ENCODE results near the gene LRRC25.
A peak's percentile ranks its signal among the peaks of the same experiment; 100 is the strongest.

The LRRC25 gene

DNA sequence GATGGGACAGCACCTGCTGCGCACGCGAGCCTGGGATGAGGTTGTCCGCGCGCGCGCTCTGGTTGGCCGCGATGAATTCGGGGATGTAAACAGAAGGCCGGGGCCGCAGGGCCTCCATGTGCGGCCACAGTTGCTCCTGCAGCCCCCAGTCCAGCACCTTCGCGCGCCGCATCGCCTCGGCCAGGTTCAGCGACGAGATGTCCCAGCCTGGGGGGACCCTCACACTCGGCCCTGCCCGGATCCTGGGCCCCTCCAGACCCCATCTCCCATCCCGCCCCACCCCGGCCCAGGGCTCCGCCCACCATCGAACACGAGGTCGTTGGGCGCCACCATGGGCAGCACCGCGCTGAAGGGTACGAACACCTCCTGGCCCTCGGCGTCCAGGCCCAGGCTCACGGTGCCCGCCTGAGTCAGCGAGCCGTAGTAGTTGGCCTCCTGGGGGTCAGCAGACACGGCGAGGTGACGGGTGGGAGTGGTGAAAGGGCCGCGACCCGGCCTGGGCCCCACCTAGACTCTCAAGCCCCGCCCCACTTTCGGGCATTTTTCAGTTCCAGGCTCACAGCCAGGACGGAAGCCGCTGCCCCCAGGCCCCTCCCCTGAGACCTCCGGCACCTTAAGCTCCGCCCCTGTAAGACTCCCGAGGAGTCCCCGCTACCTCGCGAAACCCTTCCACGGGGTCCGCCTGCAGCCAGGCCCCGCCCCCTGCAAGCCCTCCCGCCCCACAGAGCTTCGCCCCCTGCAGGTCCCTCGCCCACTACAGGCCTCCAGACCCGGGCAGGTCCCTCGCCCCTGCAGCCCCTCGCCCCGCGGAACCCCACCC is 39.5 kb upstream of the LRRC25 start (continued):
- TF ChIP-seq, protein P1, sequence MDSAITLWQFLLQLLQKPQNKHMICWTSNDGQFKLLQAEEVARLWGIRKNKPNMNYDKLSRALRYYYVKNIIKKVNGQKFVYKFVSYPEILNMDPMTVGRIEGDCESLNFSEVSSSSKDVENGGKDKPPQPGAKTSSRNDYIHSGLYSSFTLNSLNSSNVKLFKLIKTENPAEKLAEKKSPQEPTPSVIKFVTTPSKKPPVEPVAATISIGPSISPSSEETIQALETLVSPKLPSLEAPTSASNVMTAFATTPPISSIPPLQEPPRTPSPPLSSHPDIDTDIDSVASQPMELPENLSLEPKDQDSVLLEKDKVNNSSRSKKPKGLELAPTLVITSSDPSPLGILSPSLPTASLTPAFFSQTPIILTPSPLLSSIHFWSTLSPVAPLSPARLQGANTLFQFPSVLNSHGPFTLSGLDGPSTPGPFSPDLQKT (IDR thresholded peaks at IDR 0.05; ENCODE audit: borderline replicate concordance, low read depth, low read length): no peak
- TF ChIP-seq ZSCAN23 (tag by site-specific recombination; IDR thresholded peaks at IDR 0.05) (0 out of 2 replicates have a peak, but pooled peaks have one; percentile 29), SP7 (tag by site-specific recombination; IDR thresholded peaks at IDR 0.05) (peak; percentile 31; the same call in 1 of the 2 replicates), YY1 (tag by site-specific recombination; IDR thresholded peaks at IDR 0.05) (peak; percentile 55; the same call in 1 of the 2 replicates), KLF7 (tag by site-specific recombination; IDR thresholded peaks at IDR 0.05; ENCODE audit: borderline replicate concordance) (peak; percentile 73; the same call in 1 of the 2 replicates), MEIS1 (CRISPR knock-in tag; IDR thresholded peaks at IDR 0.05; ENCODE audit: borderline replicate concordance) (no peak), SCRT1 (tag by site-specific recombination; IDR thresholded peaks at IDR 0.05; ENCODE audit: borderline replicate concordance) (0 out of 2 replicates have a peak, but pooled peaks have one; percentile 4), ZIC2 (tag by site-specific recombination; IDR thresholded peaks at IDR 0.05) (peak; percentile 19), ZBTB8A (tag by site-specific recombination; IDR thresholded peaks at IDR 0.05) (peak; percentile 38), SP3 (tag by site-specific recombination; IDR thresholded peaks at IDR 0.05) (peak; percentile 82), ZNF324 (tag by site-specific recombination; IDR thresholded peaks at IDR 0.05) (0 out of 2 replicates have a peak, but pooled peaks have one; percentile 33), ZFP41 (tag by site-specific recombination; IDR thresholded peaks at IDR 0.05; ENCODE audit: borderline replicate concordance) (no peak), OSR2 (tag by site-specific recombination; IDR thresholded peaks at IDR 0.05) (peak; percentile 76), ZBTB7A (tag by site-specific recombination; IDR thresholded peaks at IDR 0.05; ENCODE audit: low read depth) (peak; percentile 17; the same call in 1 of the 2 replicates), BCL11B (tag by site-specific recombination; IDR thresholded peaks at IDR 0.05; ENCODE audit: low read depth) (peak; percentile 48; the same call in 1 of the 2 replicates), ZNF354C (tag by site-specific recombination; IDR thresholded peaks at IDR 0.05; ENCODE audit: borderline replicate concordance, low read depth) (no peak), SCRT2 (tag by site-specific recombination; IDR thresholded peaks at IDR 0.05) (no peak), ZNF404 (tag by site-specific recombination; IDR thresholded peaks at IDR 0.05) (no peak), BCL11A (tag by site-specific recombination; IDR thresholded peaks at IDR 0.05; ENCODE audit: low read depth) (no peak; the same call in 1 of the 2 replicates), GLIS2 (tag by site-specific recombination; IDR thresholded peaks at IDR 0.05) (peak; percentile 93), ZNF292 (tag by site-specific recombination; IDR thresholded peaks at IDR 0.05; ENCODE audit: borderline replicate concordance, low read depth) (no peak)
- TF ChIP-seq, protein P2, sequence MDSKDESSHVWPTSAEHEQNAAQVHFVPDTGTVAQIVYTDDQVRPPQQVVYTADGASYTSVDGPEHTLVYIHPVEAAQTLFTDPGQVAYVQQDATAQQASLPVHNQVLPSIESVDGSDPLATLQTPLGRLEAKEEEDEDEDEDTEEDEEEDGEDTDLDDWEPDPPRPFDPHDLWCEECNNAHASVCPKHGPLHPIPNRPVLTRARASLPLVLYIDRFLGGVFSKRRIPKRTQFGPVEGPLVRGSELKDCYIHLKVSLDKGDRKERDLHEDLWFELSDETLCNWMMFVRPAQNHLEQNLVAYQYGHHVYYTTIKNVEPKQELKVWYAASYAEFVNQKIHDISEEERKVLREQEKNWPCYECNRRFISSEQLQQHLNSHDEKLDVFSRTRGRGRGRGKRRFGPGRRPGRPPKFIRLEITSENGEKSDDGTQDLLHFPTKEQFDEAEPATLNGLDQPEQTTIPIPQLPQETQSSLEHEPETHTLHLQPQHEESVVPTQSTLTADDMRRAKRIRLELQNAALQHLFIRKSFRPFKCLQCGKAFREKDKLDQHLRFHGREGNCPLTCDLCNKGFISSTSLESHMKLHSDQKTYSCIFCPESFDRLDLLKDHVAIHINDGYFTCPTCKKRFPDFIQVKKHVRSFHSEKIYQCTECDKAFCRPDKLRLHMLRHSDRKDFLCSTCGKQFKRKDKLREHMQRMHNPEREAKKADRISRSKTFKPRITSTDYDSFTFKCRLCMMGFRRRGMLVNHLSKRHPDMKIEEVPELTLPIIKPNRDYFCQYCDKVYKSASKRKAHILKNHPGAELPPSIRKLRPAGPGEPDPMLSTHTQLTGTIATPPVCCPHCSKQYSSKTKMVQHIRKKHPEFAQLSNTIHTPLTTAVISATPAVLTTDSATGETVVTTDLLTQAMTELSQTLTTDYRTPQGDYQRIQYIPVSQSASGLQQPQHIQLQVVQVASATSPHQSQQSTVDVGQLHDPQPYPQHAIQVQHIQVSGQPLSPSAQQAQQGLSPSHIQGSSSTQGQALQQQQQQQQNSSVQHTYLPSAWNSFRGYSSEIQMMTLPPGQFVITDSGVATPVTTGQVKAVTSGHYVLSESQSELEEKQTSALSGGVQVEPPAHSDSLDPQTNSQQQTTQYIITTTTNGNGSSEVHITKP (tag by site-specific recombination; IDR thresholded peaks at IDR 0.05): peak; percentile 57
- TF ChIP-seq, protein P3, sequence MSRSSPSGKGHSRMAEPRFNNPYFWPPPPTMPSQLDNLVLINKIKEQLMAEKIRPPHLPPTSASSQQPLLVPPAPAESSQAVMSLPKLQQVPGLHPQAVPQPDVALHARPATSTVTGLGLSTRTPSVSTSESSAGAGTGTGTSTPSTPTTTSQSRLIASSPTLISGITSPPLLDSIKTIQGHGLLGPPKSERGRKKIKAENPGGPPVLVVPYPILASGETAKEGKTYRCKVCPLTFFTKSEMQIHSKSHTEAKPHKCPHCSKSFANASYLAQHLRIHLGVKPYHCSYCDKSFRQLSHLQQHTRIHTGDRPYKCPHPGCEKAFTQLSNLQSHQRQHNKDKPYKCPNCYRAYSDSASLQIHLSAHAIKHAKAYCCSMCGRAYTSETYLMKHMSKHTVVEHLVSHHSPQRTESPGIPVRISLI (tag by site-specific recombination; IDR thresholded peaks at IDR 0.05): no peak
- TF ChIP-seq, protein P4, sequence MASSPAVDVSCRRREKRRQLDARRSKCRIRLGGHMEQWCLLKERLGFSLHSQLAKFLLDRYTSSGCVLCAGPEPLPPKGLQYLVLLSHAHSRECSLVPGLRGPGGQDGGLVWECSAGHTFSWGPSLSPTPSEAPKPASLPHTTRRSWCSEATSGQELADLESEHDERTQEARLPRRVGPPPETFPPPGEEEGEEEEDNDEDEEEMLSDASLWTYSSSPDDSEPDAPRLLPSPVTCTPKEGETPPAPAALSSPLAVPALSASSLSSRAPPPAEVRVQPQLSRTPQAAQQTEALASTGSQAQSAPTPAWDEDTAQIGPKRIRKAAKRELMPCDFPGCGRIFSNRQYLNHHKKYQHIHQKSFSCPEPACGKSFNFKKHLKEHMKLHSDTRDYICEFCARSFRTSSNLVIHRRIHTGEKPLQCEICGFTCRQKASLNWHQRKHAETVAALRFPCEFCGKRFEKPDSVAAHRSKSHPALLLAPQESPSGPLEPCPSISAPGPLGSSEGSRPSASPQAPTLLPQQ (tag by site-specific recombination; IDR thresholded peaks at IDR 0.05): peak; percentile 98
- TF ChIP-seq, protein P5, sequence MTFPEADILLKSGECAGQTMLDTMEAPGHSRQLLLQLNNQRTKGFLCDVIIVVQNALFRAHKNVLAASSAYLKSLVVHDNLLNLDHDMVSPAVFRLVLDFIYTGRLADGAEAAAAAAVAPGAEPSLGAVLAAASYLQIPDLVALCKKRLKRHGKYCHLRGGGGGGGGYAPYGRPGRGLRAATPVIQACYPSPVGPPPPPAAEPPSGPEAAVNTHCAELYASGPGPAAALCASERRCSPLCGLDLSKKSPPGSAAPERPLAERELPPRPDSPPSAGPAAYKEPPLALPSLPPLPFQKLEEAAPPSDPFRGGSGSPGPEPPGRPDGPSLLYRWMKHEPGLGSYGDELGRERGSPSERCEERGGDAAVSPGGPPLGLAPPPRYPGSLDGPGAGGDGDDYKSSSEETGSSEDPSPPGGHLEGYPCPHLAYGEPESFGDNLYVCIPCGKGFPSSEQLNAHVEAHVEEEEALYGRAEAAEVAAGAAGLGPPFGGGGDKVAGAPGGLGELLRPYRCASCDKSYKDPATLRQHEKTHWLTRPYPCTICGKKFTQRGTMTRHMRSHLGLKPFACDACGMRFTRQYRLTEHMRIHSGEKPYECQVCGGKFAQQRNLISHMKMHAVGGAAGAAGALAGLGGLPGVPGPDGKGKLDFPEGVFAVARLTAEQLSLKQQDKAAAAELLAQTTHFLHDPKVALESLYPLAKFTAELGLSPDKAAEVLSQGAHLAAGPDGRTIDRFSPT (tag by site-specific recombination; IDR thresholded peaks at IDR 0.05): peak; percentile 85
- TF ChIP-seq, protein P6, sequence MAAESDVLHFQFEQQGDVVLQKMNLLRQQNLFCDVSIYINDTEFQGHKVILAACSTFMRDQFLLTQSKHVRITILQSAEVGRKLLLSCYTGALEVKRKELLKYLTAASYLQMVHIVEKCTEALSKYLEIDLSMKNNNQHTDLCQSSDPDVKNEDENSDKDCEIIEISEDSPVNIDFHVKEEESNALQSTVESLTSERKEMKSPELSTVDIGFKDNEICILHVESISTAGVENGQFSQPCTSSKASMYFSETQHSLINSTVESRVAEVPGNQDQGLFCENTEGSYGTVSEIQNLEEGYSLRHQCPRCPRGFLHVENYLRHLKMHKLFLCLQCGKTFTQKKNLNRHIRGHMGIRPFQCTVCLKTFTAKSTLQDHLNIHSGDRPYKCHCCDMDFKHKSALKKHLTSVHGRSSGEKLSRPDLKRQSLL (tag by site-specific recombination; IDR thresholded peaks at IDR 0.05): no peak

Measured in HEK293 (cell line).